GM18505 (cell line): ENCODE data around the gene THSD7B.

Experiments used
- ATAC-seq: cut with Tn5 transposase; IDR thresholded peaks from one replicate; pipeline ENCODE4 v1.9.1; 2021; ENCODE audit not compliant: unreplicated experiment
- POLR2A ChIP-seq: IDR thresholded peaks from 4 replicates; pipeline ENCODE4 v1.6.1; 2011; ENCODE audit warnings: borderline replicate concordance; ENCODE audit not compliant: insufficient read depth, insufficient read length; ENCODE audit errors: extremely low read depth

THSD7B gene

GRCh38 chr2:137192366-137193310 is 427.3 kb downstream of the THSD7B start:
- ATAC-seq: no peak
- TF ChIP-seq POLR2A: no peak

- ATAC-seq: no peak
- TF ChIP-seq POLR2A: no peak
Observed at GRCh38 chr2:137193401-137193800, 428.1 kb downstream of the THSD7B start.

- no peak for ATAC-seq
- TF ChIP-seq POLR2A: no peak
Observed at GRCh38 chr2:137194111-137194510, 428.8 kb downstream of the THSD7B start.

- no peak for ATAC-seq
- TF ChIP-seq POLR2A: no peak
Observed at GRCh38 chr2:137199751-137200150, 434.4 kb downstream of the THSD7B start.

GRCh38 chr2:137202318-137202717 is 437.0 kb downstream of the THSD7B start:
- ATAC-seq: no peak
- no peak for TF ChIP-seq POLR2A

- ATAC-seq: no peak
- no peak for TF ChIP-seq POLR2A
Observed at GRCh38 chr2:137205324-137205723, 440.0 kb downstream of the THSD7B start.

GRCh38 chr2:137206069-137206468 is 440.7 kb downstream of the THSD7B start:
- no peak for TF ChIP-seq POLR2A

GRCh38 chr2:137207030-137207429 is 441.7 kb downstream of the THSD7B start:
- no peak for ATAC-seq
- TF ChIP-seq POLR2A: no peak

More at GRCh38 chr2:137206069-137206468, 440.7 kb downstream of the THSD7B start:
- no peak for ATAC-seq

- no peak for TF ChIP-seq POLR2A
- no peak for ATAC-seq
Observed at GRCh38 chr2:137208431-137208891, 443.1 kb downstream of the THSD7B start.

- no peak for TF ChIP-seq POLR2A
- ATAC-seq: no peak
Observed at GRCh38 chr2:137210039-137210438, 444.7 kb downstream of the THSD7B start.

- no peak for TF ChIP-seq POLR2A
- no peak for ATAC-seq
Observed at GRCh38 chr2:137211761-137212160, 446.4 kb downstream of the THSD7B start.

GRCh38 chr2:137220438-137220993 is 455.2 kb downstream of the THSD7B start:
- no peak for TF ChIP-seq POLR2A
- no peak for ATAC-seq

- ATAC-seq: no peak
- TF ChIP-seq POLR2A: no peak
Observed at GRCh38 chr2:137221797-137222492, 456.6 kb downstream of the THSD7B start.
